Measurements from ENCODE around the gene SPEM1. TPM values are rescaled to one million over a fixed set of nuclear protein-coding genes. Genes with fewer than 3 reads are reported as not detected.

Gene SPEM1
- total RNA-seq, 3 donors from 2014 or later, result not detected

DNA sequence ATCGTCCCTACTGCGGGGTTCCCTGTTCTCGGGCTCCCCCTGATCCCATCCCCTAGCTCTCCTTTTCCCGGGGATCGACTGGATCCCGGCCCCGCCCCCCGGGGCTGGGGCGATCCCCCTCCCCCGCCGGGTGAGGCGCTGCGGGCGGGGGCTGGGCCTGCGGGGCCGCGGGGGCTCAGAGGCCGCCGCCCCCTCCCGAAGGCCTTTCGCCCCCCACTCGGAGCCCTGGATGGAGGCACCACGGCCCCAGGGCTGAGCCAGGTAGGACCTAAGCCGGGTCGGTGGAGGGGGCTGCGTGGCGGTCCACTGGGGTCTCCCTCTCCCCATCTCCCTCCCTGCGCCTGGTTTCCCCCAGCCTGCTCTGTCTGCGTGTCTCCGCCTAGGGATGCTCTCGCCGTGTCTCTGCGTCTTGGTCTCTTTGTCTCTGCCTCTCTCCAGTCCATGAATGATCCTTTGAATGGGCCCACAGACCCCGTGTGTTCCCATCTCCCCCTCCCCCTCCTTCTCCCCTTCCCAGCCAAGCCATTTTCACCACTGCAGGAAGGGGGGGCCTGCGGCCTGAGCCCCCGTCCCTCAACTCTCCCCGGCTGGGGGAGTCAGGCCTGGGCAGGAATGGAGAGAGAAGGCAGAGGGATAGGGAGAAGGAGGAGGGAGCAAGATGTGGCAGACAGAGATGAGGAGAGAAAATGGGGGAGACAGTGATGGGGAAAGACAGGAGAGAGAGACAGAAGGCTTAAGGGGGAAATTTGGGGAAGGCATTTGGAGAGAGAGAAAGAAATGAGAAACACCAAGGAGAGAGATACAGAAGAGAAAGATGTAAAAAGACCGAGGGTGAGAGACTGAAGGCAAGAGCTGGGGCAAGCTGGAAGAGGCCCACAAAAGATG is 14.5 kb upstream of the SPEM1 start:
- Histone ChIP-seq H3K4me1 (peaks cover 4 to 8% of the 10 kb centered on the region in 2 donors), H3K36me3 (no peaks in the 10 kb centered on the region), H3K9me3 (no peaks in the 10 kb centered on the region), H3K27ac (peak overlapping the region; percentile 92 to 95), H3K27me3 (no peaks in the 10 kb centered on the region), H3K4me3 (peak overlapping the region; percentile 57 to 89 (median 80))
- intact Hi-C loops (cut with DNase I; ENCODE audit: low total_unique reads), result no loop called here
- TF ChIP-seq POLR2AphosphoS5 (IDR thresholded peaks at IDR 0.05) (no peak), CTCF (IDR thresholded peaks at IDR 0.05) (no peak), POLR2A (IDR thresholded peaks at IDR 0.05) (no peak)
- no peak for DNase-seq (ENCODE audit: low spot score in 2 of 2)

GRCh38 chr17:7406235-7406825 is 13.8 kb upstream of the SPEM1 start:
- peak overlapping the region in 2 of 3 donors; percentile 80 to 89 for H3K4me3 ChIP-seq

GRCh38 chr17:7407082-7407481 is 13.0 kb upstream of the SPEM1 start:
- H3K27me3 ChIP-seq, result no peaks in the 10 kb centered on the region
- no peak for DNase-seq (ENCODE audit: low spot score in 2 of 2)
- peaks cover 4 to 7% of the 10 kb centered on the region in 2 donors for H3K4me1 ChIP-seq
- peak overlapping the region in 1 of 3 donors; percentile 89 for H3K4me3 ChIP-seq
- H3K9me3 ChIP-seq, result no peaks in the 10 kb centered on the region
- H3K27ac ChIP-seq, result peak overlapping the region in 1 of 2 donors; percentile 95
- H3K36me3 ChIP-seq, result no peaks in the 10 kb centered on the region
- intact Hi-C loops (cut with DNase I; ENCODE audit: low total_unique reads), result no loop called here
- TF ChIP-seq POLR2AphosphoS5 (IDR thresholded peaks at IDR 0.05) (no peak), CTCF (IDR thresholded peaks at IDR 0.05) (no peak), POLR2A (IDR thresholded peaks at IDR 0.05) (no peak)

More at GRCh38 chr17:7406235-7406825, 13.8 kb upstream of the SPEM1 start:
- TF ChIP-seq POLR2AphosphoS5 (IDR thresholded peaks at IDR 0.05) (no peak), CTCF (IDR thresholded peaks at IDR 0.05) (no peak), POLR2A (IDR thresholded peaks at IDR 0.05) (no peak)
- H3K27me3 ChIP-seq, result no peaks in the 10 kb centered on the region
- peak overlapping the region; percentile 92 to 95 for H3K27ac ChIP-seq
- H3K9me3 ChIP-seq, result no peaks in the 10 kb centered on the region
- DNase-seq (ENCODE audit: low spot score in 2 of 2), result no peak
- H3K4me1 ChIP-seq, result peaks cover 4 to 8% of the 10 kb centered on the region in 2 donors
- no peaks in the 10 kb centered on the region for H3K36me3 ChIP-seq
- intact Hi-C loops (cut with DNase I; ENCODE audit: low total_unique reads), result no loop called here

DNA sequence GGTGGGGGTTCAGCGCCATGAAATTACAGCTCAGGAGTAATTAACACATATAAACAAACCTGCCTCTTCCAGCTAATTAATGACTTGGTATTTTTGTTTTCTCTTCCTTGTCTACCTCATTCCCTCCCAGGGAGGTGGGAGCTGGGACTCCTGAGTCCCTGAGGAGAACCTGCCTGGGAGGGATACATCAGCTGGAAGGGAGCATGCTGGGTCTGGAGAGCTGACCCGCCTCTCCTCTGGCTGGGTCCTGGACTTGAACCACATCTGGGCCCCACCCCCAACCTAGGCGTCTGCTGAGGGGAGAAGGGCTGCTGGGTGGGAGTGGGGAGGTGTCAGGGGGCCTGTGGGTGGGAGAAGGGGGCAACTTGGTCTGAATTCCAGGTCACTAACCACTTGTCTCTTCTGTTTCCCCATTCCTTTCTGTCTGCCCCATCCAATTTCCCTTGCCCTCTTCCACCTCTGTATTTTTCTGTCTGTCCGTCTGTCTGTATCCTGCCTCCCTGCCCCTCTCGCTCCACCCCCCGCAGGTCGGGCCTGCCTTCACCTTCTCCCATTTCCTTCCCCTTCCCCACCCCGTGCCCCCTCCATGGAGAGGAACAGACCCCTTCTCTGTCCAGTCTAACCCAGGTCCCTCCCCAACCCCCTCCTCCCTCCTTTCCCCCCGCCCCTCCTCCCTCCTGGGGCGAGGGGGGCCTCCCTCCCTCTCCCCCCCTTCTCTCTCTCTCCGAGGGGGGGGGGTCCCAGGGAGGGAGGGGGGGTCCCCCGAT is 12.5 kb upstream of the SPEM1 start, which contains the start of gene NLGN2:
Gene NLGN2, plus strand, starts transcription at position 361 of the 767 bp plus-strand sequence. CDS start 411 bp downstream, outside the sequence.
- H3K4me3 ChIP-seq, result peak within 1 kb of the TSS in 1 of 3 donors; percentile 89
- peaks cover 3 to 4% of the 10 kb centered on the region in 2 donors for H3K4me1 ChIP-seq
- DNase-seq (ENCODE audit: low spot score in 2 of 2), result no peak
- TF ChIP-seq CTCF (IDR thresholded peaks at IDR 0.05) (no peak), POLR2A (IDR thresholded peaks at IDR 0.05) (no peak), POLR2AphosphoS5 (IDR thresholded peaks at IDR 0.05) (no peak)
- intact Hi-C loops (cut with DNase I; ENCODE audit: low total_unique reads), result no loop called here
- H3K27ac ChIP-seq, result peak within 1 kb of the TSS in 1 of 2 donors; percentile 95
- no peaks in the 10 kb centered on the region for H3K9me3 ChIP-seq
- H3K27me3 ChIP-seq, result no peaks in the 10 kb centered on the region
- H3K36me3 ChIP-seq, result no peaks in the 10 kb centered on the region
